HepG2 (cell line): Measurements from ENCODE around the gene CDHR5. TPM values are rescaled to one million over a fixed set of nuclear protein-coding genes. Genes with fewer than 3 reads are reported as not detected.

Experiments used
- AKNA ChIP-seq: sonication (generic); formaldehyde crosslinking; IDR thresholded peaks from 2 replicates; pipeline ENCODE4 v1.4.0; 2020; ENCODE audit warnings: missing genetic modification reagents, borderline replicate concordance
- ELK4 ChIP-seq: sonication (generic); formaldehyde crosslinking; IDR thresholded peaks from 2 replicates; pipeline ENCODE4 v1.9.0; 2021; ENCODE audit warnings: missing genetic modification reagents, borderline replicate concordance
- GATA4 ChIP-seq: sonication (generic); IDR thresholded peaks from 2 replicates; pipeline ENCODE4 v1.6.1; 2016; ENCODE audit warnings: antibody characterized with exemption, low read depth, borderline replicate concordance
- HMGXB3 ChIP-seq: sonication (generic); formaldehyde crosslinking; IDR thresholded peaks from 2 replicates; pipeline ENCODE4 v1.4.0; 2020; ENCODE audit warnings: missing genetic modification reagents, borderline replicate concordance
- KDM1A ChIP-seq: IDR thresholded peaks from 2 replicates; pipeline ENCODE4 v1.6.1; 2016; ENCODE audit warnings: missing compliant biosample characterization
- RAD21 ChIP-seq: fragments of 450-650 bp; formaldehyde crosslinking; IDR thresholded peaks from 2 replicates; pipeline ENCODE4 v1.5.0; 2020; ENCODE audit warnings: mild to moderate bottlenecking
- SMYD3 ChIP-seq: sonication (generic); formaldehyde crosslinking; IDR thresholded peaks from 2 replicates; pipeline ENCODE4 v1.8.1; 2023; ENCODE audit warnings: mild to moderate bottlenecking, missing genetic modification reagents
- SSRP1 ChIP-seq: IDR thresholded peaks from 2 replicates; pipeline ENCODE4 v1.6.1; 2016; ENCODE audit warnings: control low read depth
- YEATS4 ChIP-seq: sonication (generic); formaldehyde crosslinking; IDR thresholded peaks from 2 replicates; pipeline ENCODE4 v1.4.0; 2020; ENCODE audit warnings: missing genetic modification reagents, borderline replicate concordance
- ZFP36 ChIP-seq: fragments of 150-350 bp; IDR thresholded peaks from 2 replicates; pipeline ENCODE4 v1.6.1; 2018; ENCODE audit warnings: borderline replicate concordance, low read length, low read depth; ENCODE audit not compliant: partially characterized antibody
- ZGPAT ChIP-seq: IDR thresholded peaks from 2 replicates; pipeline ENCODE4 v1.6.1; 2016; ENCODE audit warnings: mild to moderate bottlenecking
- ZKSCAN1 ChIP-seq: fragments of 150-350 bp; IDR thresholded peaks from 2 replicates; pipeline ENCODE4 v1.6.1; 2014; ENCODE audit warnings: low read length
- ZNF264 ChIP-seq: sonication (generic); formaldehyde crosslinking; IDR thresholded peaks from 2 replicates; pipeline ENCODE4 v1.4.0; 2020; ENCODE audit warnings: missing genetic modification reagents
- ZNF552 ChIP-seq: sonication (generic); formaldehyde crosslinking; IDR thresholded peaks from 2 replicates; pipeline ENCODE4 v1.9.0; 2022; ENCODE audit warnings: missing genetic modification reagents, mild to moderate bottlenecking, borderline replicate concordance
- ZNF704 ChIP-seq: sonication (generic); formaldehyde crosslinking; IDR thresholded peaks from 2 replicates; pipeline ENCODE4 v1.8.1; 2023; ENCODE audit warnings: mild to moderate bottlenecking, inconsistent platforms, moderate library complexity, missing genetic modification reagents, borderline replicate concordance
- ZNF768 ChIP-seq: sonication (generic); formaldehyde crosslinking; IDR thresholded peaks from 2 replicates; pipeline ENCODE4 v1.4.0; 2020; ENCODE audit warnings: missing genetic modification reagents
- polyA plus RNA-seq, 8 experiments: library from polyadenylated mRNA; depleted of rRNA in 3 of 8; stranded (reverse) in 7 of 8; unstranded in 1 of 8; fragments of >200 nt; fragmentation: Illumina TruSeq in 4 of 8; extraction: Trizol in 4 of 8; gene quantifications; 2 replicates each; pipeline versions ENCODE4 v1.2.1 to v1.2.3, GENCODE V29; 2011 to 2016; ENCODE audit warnings: low read depth in 4 of 8, missing spikeins in 1 of 8, mixed read lengths in 1 of 8; ENCODE audit not compliant: insufficient read depth in 1 of 8
- total RNA-seq, 5 experiments: library from RNA; depleted of rRNA; stranded (reverse); fragments of >200 nt; fragmentation: Illumina TruSeq; extraction: Trizol; gene quantifications; 2 replicates each; pipeline ENCODE4 v1.2.3, GENCODE V29; 2016; ENCODE audit warnings: low read depth in 1 of 5

CDHR5 gene
- total and polyA plus RNA-seq, 2 of the 13 experiments (the other 11 are each of a cell fraction or from before 2014, with no cell fraction given) = 0.46 to 0.71 TPM

- 0 out of 2 replicates have a peak, but pooled peaks have one; percentile 21 for TF ChIP-seq ZGPAT
- no peak for TF ChIP-seq ZKSCAN1
- TF ChIP-seq YEATS4 (CRISPR knock-in tag) = peak; percentile 60; the same call in 1 of the 2 replicates
- no peak for TF ChIP-seq ZNF704 (CRISPR knock-in tag)
- TF ChIP-seq SSRP1 (CRISPR knock-in tag) = no peak
- TF ChIP-seq ZFP36 = no peak
- no peak for TF ChIP-seq ELK4
- no peak for TF ChIP-seq AKNA (CRISPR knock-in tag)
- no peak for TF ChIP-seq ZNF264
- TF ChIP-seq KDM1A (CRISPR knock-in tag) = no peak
- no peak for TF ChIP-seq SMYD3
- peak; percentile 53; the same call in 1 of the 2 replicates for TF ChIP-seq GATA4
- TF ChIP-seq ZNF768 = no peak
- no peak for TF ChIP-seq HMGXB3 (CRISPR knock-in tag)
- no peak for TF ChIP-seq RAD21 (CRISPR knock-in tag)
- TF ChIP-seq ZNF552 (CRISPR knock-in tag) = no peak
Observed at GRCh38 chr11:579830-580601, 44.7 kb downstream of the CDHR5 start (continued).
